HT-29 (cell line): Measurements from ENCODE around the gene COPZ1. TPM values are rescaled to one million over a fixed set of nuclear protein-coding genes. Genes with fewer than 3 reads are reported as not detected.
"Not testable (repeated sequence)": the region's sequence is repeated elsewhere in the genome, so short reads cannot be mapped to it uniquely, and the experiment has no call there.

Source experiments
- DNase-seq: peaks from one replicate; pipeline ENCODE4 v3.0.0-alpha.2; 2015; ENCODE audit warnings: low spot score
- total RNA-seq: library from RNA; depleted of rRNA; stranded (reverse); fragments of >200 nt; shearing (Covaris generic); gene quantifications from 2 replicates; pipeline ENCODE4 v1.2.3, GENCODE V29; 2014

Gene COPZ1
- total RNA-seq, 1 experiment from 2014 or later = 83.7 TPM

DNA sequence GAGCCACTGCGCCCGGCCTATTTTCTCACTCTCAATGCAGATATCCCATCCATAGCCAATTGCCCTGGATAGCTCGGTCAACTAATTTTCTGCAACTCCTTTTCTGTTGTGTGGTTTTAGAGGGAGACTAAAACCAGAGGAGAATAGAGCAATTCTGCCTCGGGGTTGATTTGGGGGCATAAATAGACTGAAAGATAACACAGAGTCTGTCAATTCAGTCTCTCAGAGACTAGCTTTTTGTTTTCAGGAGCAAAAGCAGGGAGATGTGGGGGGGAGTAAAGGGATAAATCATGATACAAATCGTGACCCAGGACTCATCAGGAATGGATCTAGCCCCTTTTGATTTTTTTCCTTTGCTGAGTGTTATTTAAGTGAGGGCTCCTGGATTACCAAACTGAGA is 6.5 kb downstream of the COPZ1 start:
- DNase-seq = no peak

DNA sequence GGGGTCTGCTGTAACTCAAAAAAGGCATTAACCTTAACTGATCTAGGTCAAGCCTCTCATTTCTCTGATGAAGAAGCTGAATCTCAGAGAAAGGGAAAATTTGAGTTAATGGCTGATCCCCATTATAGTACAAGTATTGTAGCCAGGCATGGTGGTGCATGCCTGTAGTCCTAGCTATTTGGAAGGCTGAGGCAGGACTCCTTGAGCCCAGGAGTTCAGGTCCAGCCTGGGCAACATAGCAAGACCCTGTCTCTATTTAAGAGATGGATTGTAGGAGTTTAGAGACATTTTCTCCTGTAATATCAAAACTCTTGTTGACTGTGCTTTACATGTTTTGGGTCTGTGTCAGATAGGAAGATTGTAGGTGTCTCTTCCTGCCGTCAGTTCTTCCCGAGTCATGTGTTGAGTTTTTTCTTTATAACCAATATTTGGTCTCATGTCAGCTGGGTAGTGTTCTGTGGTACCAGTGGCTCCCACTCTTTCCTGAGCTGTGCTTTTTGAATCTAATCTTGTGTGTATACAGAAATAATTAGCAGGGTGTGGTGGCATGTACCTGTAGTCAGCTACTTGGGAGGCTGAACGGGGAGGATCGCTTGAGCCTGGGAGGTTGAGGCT is 8.6 kb downstream of the COPZ1 start:
- no peak for DNase-seq

DNA sequence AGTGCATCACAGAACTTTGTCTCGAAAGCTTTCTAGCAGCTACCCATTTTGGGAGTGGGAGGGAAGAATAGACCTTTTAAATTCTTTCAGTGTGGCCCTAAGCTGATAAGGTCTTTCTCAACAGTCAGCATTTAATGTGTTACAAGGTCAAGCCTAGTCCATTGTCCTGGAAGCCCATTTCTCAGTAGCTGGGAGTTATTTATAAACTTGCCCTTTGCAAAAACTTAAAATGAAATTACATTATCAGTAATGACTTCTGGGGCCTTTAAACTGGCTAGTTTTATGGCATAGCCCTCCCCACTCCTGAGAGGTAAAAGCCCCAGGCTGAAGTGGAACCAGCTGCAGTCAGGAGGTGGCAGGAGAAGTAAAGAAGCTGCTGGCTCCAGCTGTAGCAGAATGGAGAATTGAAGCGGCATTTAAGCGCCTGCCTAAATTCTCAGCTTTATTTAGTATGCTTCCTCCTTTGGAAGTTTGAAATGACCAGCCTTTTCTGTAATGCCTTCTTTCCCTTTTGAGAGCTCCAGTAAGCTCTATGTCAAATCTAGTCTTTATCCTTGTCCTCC is 12.4 kb downstream of the COPZ1 start:
- DNase-seq = no peak

DNA sequence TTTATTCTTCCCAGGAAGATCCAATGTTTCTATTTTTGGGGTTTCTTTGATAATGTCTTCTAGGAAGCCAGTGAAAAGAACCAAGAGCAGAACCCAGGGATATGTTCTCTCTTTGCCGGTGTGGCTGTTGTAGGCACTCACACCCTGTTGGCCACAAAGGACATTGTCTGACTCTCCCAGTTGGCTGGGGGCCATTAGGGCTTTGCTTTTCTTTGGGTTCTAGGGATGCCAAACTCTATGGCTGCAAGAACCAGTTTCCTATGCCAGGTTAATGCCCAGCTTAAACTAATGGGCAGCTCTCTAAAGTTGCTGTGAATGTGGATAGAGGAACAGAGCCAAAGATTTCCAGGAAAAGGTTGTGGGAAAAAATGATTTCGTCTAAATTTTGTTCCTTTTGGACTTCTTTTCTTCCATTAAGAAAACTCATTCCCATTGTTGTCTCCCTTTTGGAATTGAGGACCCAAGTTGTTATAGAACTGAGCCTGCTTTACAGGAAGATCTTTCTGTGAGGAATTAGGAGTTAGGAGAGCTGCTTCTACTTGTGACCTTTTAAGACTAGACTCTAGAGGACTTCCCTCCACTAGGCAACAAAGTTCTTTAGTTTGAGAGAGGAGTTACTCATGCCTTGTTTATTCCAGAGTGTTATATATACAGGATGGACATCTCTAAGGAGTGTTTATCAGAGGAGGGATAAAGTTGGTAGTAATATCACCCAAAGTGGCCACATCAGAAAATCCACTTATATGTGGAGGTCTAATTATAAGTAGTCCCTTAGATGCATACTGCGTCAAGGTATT is 13.1 kb downstream of the COPZ1 start:
- DNase-seq = no peak

DNA sequence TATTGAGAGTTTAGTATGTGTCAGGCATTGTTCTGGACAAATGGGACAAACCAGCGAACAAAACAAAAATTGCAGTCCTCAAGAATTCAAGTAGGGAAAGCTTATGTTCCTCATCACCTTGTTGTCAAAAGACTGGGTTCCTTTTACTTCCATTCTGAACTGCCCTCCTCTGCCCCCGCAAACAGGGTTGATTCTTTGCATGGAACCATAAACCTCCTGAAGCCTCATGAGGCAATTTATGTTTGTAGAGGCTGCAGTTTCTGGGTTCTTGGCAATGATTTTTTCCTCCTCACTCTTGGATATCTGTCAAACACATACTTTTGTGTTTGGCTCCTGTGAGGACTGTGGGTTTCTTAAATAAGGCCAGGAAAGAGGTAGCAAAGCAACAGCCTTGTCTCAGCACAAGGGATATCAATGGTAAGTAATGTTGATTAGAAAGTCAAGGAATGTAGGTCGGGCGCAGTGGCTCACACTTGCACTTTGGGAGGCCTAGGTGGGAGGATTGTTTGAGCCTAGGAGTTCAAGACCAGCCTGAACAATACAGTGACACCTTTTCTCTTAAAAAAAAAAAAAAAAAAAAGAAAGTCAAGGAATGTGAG is 13.9 kb downstream of the COPZ1 start:
- no peak for DNase-seq

DNA sequence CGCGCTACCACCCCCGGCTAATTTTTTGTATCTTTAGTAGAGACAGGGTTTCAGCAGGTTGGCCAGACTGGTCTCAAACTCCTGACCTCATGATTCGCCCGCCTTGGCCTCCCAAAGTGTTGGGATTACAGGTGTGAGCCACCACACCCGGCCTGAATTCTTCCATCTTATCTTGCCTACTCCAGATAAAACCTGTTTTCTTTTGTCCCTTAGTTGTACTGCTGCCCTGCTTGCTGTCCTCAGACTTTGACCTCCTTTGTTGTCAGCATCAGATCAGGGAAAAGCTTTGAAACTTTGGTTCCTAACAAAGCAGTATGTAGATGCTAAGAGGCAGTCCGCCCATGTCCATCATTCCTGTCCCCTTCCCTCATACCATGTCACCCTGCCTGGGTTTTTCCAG is 15.9 kb downstream of the COPZ1 start:
- DNase-seq = no peak

DNA sequence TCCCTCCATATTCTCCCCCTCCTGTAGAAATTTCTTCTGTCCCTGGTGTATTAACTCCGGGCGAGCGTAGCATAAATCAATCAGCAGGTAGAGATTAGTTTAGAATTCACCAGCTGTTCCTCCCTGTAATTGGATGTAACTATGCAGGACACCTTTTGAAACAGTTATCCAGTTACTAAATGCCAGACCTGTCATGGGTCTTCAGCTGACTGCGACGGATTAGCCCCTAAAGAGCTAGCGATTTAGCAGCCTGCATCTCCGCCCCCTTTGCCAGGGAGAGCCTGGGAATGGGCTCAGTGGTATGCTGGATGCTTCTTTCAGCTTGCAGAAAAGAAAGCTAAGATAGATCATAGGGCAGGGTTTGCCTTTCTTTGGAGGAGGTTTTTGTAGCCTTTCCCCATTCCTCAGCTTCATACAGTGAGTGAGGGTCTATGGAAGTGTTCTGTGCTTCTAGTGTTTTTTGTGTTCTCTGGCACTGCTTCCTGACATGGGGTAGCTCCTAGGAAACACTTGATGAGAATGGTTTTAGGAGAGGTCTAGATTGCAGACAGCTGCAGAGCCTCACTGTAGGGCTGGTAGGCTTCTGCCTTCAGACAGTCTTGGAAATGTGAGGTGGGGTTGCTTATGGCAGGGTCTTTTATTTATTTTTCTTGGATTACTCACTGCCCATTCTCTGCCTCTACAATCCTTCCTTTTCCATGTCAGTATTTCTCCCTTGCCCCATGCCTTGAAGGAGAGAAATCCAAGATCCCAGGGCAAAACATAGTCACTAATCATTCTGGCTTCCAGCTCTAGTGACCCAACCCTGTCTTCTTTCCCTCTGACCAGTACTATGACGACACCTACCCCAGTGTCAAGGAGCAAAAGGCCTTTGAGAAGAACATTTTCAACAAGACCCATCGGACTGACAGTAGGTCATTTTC is 16.7 kb downstream of the COPZ1 start:
- DNase-seq = no peak

DNA sequence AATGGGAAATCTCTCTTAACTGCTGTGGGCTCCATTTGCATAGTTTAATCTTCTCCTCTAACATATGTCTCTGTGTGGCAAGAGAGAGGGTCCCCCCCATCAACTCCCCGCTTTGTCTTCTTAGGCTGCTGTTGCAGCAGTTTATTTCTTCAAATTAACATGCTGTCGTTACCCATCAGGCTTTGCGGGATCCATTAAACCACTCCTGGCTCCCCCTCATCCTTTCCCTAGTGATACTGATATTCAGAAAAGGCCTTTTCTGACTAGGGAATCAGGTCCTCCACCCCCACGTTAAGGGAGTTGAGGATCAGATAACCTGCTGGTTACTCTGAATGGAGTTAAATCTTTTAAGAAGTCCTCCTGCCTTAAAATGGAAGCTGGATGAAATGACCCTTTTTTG is 24.1 kb downstream of the COPZ1 start:
- no peak for DNase-seq

DNA sequence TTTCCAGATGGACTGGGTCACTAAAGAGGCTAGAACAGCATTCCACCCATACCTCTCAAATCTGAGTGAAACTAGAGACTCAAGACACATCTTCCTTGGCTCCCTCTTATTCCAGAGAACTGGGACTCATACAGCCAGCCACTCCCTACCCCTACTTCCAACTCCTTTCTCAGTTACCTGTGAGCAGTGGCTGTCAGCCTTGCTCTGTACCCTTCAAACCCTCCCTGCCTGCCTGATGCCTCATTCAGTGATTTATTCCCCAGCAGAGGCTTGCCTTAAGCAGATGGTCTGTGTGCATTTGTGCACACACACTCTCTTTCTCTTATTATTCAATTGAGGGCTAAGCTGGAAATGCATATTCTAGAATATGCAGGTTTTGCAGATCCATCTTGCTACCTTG is 24.7 kb downstream of the COPZ1 start:
- DNase-seq = no peak

DNA sequence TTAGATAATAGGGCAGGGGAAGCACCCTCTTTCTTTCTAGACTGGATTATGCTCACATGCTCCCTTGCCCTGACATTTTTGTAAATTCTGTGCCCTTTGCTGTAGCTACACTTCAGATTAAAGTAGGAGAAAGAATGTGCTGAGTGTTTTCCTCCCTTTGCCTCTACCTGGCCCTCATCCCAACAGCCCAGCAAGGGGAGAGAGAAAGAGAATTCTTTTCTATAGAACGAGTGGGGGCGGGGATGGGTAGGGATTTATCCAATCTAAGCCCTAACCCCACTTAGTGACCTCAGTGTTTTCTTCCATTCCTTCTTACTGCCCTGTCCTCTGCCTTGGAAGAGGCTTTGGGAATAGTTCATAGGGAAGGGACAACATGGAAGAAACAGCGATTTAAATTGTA is 25.8 kb downstream of the COPZ1 start:
- no peak for DNase-seq

DNA sequence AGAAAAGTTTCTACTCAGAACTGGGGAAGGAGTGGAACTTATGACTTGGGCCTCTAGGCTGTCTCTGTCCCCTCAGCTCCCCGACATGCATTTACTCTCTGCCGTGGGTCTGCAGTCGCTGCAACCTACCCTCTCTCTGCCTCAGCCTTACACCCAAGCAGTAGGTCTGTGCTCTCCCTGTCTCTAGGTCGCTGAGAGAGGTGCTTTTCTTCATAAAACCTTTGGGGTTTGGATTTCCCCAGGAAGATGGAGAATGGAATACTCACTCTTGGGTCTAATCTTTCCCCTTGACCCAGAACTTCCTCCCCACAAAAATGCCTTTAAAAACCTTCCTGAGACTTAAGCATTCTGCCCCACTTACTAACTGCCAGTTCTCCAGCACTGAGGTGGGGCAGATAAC is 26.4 kb downstream of the COPZ1 start:
- no peak for DNase-seq

DNA sequence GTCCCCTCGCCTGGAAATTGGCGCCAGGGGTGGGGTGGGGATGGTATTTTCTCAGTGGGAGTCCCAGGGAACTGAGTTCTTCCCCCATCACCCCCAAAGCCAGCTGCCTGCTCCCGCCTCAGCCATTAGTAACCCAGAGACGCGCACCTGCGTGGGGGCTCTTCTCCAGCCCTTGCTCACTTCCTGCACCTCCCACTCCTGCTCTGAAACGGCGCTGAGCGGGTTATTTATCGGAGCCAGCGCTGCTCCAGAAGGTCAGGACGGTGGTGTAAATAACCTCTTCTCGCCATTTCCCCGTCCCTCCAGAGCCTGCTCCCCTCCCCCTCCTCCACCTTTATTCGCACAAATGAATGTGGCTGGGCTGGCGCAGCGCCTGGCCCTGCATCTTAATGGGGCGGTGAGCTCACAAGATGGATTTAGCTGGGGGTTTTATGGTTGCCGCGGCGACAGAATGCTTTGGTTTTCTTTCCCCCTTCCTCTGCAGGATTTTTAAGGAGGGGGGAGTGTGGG is 27.1 kb downstream of the COPZ1 start:
- no peak for DNase-seq

DNA sequence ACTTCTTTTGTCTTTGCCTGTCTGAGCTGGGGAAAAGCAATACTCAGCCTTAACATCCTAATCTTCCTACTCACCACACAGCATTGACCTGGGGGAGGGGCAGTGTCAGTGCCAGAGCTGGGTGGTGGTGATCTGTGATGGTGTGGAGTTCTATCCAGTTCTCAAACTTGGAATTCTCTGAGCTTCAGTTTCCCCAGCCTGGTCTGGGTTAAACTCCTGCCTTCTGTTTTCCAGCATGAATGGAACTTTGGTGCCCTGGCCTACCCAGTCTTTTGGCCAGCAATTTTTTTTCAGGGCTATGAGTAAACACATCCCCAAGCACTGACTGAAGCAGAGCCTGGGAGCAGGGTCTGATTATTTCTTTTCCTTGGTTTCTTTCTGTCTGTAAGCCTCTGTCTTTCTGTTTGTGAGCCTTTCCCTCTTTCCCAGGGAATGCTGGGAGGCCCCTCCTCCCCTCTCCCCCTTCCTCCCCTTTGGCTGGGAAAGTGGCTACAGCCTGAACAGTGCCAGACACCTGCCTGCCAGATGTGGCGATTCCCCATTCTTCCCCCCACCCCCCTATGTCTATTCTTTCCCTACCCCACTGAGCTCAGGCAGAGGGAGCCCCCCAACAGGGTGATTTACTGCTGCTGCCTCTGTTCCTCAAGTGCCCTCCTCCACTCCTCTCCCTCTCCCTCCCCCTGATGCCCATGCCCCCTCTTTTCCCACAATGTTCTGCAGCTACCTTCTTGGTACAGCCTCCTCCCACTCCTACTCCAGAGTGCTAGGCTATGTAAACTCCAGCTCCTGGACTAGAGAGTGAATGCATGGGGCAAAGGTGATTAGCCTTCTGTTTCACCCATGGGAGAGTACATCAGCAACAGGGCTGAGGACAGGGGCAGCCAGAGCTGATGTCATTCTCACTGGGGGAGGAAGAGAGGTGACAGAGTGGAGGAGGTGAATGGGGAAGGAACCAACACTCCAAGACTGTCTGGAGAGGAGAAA is 28.3 kb downstream of the COPZ1 start:
- no peak for DNase-seq

DNA sequence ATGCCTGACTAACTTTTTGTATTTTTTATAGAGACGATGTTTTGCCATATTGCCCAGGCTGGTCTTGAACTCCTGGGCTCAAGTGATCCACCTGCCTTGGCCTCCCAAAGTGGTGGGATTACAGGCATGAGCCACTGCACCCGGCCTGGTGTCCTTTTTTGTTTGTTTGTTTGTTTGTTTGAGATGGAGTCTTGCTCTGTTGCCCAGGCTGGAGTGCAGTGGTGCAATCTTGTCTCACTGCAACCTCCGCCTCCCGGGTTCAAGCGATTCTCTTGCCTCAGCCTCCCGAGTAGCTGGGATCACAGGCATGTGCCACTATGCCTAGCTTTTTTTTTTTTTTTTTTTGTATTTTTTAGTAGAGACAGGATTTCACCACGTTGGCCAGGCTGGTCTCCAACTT is 29.3 kb downstream of the COPZ1 start:
- DNase-seq = not testable (repeated sequence)

DNA sequence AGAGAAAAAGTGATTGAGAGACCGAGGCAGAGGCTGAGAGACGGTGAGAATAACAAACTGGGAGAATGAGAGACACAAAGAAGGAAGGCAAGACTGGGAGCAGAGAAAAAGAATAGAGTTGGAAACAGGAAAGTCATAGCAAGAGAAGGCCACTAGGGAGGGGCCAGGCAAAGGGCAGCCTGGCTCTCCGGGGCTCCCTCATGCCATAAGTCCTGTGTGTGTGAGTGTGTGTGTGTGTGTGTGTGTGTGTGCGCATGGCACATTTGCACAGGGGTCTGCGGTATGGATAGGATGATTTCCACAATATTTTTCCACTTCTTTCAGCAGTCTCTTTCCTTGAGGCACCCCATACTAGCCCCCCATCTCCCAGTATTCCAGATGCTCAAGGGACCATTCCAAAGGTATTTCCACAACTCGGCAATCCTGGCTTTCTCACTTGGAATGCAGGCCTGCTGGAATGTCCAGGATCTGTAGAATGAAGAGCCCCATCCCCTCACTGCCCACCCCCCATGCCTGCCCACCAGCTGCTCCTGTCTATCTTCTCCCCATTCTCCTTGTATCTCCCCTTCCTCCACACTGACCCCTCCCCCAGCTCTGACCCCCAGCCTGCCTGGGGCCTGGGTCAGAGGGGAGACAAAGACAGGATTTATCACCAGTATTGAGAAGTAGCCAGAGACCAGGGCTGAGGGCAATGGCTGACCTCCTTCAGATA is 30.3 kb downstream of the COPZ1 start:
- DNase-seq = no peak

DNA sequence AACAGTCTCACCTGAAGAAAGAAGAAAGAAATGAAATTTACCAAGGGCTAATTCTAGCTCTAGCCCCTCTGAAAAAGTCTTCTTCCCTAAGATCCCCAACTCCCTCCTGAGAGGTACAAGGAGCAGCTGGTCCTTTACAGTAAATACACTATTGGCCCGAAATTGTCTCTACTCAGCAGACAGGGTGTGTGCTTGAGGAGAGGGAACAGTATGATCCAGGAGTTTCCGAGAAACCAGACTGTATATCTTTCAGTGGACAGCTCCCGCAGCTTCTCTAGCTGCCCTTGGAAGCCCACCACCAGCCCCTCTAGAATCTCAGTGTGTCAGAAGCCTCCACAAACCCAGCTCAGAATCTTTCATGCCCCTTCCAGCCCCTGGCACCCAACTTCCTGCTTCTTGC is 31.3 kb downstream of the COPZ1 start:
- no peak for DNase-seq

DNA sequence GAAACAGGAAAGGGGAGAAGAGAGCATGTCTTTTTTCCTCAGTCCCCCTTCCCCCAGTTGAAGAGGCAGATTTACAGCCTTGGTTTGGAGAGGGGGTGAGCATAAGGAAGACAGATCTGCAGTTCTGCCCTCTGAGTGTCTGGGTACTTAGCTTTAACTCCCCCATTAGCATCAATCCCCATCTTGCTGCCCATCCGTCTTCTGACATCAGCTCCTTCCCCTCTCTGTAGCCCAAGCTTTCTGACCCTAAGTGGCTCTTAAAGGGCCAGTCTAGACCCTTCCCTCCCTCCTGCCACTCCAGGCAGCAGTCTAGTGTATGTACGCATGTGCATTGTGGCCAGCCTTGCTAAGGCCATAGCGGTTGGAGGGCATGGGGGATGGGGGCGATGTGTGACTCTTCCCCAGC is 32.0 kb downstream of the COPZ1 start:
- no peak for DNase-seq

DNA sequence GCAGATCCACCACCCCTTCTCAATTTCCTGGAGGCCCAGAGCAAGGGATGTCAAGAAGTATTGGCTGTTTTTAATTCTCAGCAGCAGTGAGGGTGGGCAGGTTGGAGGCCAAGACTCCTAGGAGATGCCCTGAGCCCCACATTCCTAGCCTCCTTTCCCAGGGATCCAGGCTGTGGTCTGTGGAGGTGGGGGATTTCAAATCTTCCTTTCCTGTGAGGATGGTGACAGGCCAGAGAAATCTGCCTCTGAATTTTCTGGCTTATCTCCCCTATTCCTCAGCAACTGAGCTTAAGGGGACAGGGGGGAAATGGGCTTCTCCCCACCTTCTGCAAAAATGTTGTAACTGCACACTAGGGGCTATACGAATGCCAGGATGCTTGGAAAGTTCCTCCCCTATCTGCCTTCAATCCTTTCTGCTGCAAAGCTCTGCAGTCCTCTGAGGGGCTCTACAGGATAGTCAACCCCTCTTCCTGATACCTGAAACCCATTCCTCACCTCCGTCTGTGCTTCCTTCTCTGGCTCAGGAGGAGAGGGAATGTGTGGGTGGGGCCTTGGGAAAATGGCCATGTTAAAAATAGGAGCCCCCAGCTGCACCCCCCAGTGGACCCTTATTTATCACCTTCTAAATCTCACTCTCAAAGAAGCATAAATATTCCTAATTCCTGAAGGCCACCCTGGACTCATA is 32.7 kb downstream of the COPZ1 start:
- DNase-seq = no peak
